ENCODE data around the gene LIPF. TPM values are rescaled to one million over a fixed set of nuclear protein-coding genes. Genes with fewer than 3 reads are reported as not detected.
"Not testable (repeated sequence)": the region's sequence is repeated elsewhere in the genome, so short reads cannot be mapped to it uniquely, and the experiment has no call there.

The LIPF gene
- polyA plus RNA-seq, 1 donor from 2014 or later = not detected

GRCh38 chr10:88702848-88703597, 38.8 kb downstream of the LIPF start:
- no peaks in the 10 kb centered on the region for H3K9me3 Mint-ChIP-seq
- H3K4me3 Mint-ChIP-seq = no peak overlapping the region
- no peak overlapping the region for H3K27ac Mint-ChIP-seq
- no peaks in the 10 kb centered on the region for H3K4me1 Mint-ChIP-seq
- H3K27me3 Mint-ChIP-seq = no peaks in the 10 kb centered on the region
- no peaks in the 10 kb centered on the region for H3K36me3 Mint-ChIP-seq

DNA sequence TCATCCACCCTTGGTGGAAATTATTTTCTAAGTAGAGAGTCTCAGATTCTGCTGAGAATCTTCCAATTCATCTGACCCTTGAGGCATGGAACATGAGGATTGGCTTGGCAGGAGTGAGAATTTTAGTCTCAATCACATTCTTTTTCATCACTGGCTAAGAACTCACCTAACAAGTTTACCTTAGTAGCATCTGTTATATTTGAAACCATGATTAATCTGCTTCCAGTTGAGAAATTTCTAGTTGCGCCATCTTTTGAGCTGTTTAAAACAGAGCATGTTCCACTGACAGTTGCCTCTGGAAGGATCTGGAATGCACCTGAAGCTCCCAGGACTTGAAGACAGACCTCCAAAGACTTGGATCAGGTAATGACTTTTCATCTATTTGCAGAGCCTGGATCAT, 41.7 kb downstream of the LIPF start, which contains the start of gene LIPK:
LIPK (plus strand) TSS at position 292 of the 400 bp plus-strand sequence. CDS start 18,295 bp downstream, outside the sequence.
- Mint-ChIP-seq H3K27me3 (no peaks in the 10 kb centered on the region), H3K9me3 (no peaks in the 10 kb centered on the region), H3K36me3 (no peaks in the 10 kb centered on the region), H3K4me3 (no peak within 1 kb of the TSS), H3K27ac (no peak within 1 kb of the TSS), H3K4me1 (no peaks in the 10 kb centered on the region)

DNA sequence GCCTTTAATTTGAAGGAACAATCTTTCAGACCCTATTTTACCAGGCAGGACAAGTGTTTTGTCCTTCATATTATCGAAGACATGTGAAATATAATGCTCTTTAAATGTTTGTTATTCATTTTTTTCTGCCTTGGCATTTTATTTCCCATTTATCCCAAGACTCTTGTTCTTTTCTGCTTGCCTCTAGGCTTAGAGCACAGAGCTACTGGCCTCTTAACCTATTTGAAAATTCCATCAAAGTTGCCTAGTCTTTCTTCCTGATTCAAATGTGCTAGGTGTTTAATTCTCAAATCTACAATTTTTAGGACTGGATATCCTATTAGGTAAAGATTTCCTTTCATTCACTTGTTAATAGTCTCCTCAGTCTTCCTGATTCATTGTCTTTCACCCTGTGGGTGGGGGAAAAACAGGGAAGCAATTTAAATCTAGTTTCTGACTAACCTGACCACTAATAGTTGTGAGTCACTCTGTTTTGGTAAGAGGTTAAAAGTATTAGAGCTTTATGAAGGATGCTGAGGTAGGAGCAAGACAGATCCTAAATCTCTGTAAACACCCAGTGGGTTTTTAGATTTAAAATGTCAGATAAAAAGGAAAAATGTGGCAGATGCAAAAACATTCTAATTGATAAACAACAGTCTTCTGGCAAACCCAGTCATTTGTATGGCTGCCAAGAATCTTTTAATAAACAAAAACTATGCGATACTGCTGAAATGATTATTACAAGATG, 43.4 kb downstream of the LIPF start:
- H3K9me3 Mint-ChIP-seq = no peaks in the 10 kb centered on the region
- no peak overlapping the region for H3K4me3 Mint-ChIP-seq
- no peaks in the 10 kb centered on the region for H3K27me3 Mint-ChIP-seq
- H3K36me3 Mint-ChIP-seq = no peaks in the 10 kb centered on the region
- H3K4me1 Mint-ChIP-seq = no peaks in the 10 kb centered on the region
- no peak overlapping the region for H3K27ac Mint-ChIP-seq

DNA sequence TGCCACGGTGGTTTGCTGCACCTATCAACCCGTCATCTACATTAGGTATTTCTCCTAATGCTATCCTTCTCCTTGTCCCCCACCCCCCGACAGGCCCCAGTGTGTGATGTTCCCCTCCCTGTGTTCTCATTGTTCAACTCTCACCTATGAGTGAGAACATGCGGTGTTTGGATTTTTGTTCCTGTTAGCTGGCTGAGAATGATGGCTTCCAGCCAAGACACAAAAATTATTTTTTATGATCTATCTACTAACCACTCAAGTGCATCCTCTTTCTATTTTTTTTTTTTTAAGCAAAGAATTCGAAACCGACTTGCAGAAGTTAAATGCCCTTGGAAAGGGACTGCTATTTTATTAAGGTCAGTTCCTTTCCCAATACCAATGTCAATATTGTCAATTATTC, 45.1 kb downstream of the LIPF start:
- H3K4me3 Mint-ChIP-seq, H3K9me3 Mint-ChIP-seq, H3K4me1 Mint-ChIP-seq, H3K27me3 Mint-ChIP-seq, H3K27ac Mint-ChIP-seq, H3K36me3 Mint-ChIP-seq: not testable (repeated sequence)

- no peaks in the 10 kb centered on the region for H3K9me3 Mint-ChIP-seq
- H3K4me1 Mint-ChIP-seq = no peaks in the 10 kb centered on the region
- H3K27me3 Mint-ChIP-seq = peaks cover 3% of the 10 kb centered on the region
- no peak overlapping the region for H3K4me3 Mint-ChIP-seq
- no peak overlapping the region for H3K27ac Mint-ChIP-seq
- no peaks in the 10 kb centered on the region for H3K36me3 Mint-ChIP-seq
Measured at GRCh38 chr10:88715517-88715916, 51.3 kb downstream of the LIPF start.

- Mint-ChIP-seq H3K27me3 (peaks cover 7% of the 10 kb centered on the region), H3K27ac (no peak overlapping the region), H3K9me3 (no peaks in the 10 kb centered on the region), H3K36me3 (peaks cover 1% of the 10 kb centered on the region), H3K4me3 (no peak overlapping the region), H3K4me1 (peaks cover 0 to 6% (median 6%) of the 10 kb centered on the region in 3 donors)
Measured at GRCh38 chr10:88721392-88721791, 57.1 kb downstream of the LIPF start.

DNA sequence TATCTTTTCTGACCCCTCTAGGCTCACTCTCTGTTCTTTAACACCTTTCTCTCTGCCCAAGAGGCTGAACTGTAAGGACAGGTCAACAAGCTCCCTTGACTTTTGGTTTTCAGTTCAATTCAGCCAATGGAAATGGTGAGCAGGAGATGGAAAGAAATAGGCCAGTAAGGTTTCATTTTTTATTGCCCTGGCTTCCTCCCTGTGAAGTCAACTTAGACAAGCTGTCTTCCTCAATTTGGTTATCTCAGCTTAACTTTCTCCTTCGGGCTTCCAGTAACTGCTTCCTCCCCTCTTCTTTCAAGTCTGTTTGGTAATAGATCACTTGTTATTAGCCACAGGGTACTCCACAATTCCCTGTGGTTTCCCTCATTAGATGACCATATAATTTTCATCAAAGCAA, 61.6 kb downstream of the LIPF start:
- Mint-ChIP-seq H3K27ac (no peak overlapping the region), H3K4me1 (peaks cover 0 to 6% (median 6%) of the 10 kb centered on the region in 3 donors), H3K9me3 (no peaks in the 10 kb centered on the region), H3K4me3 (no peak overlapping the region), H3K36me3 (peaks cover 1% of the 10 kb centered on the region), H3K27me3 (peaks cover 4% of the 10 kb centered on the region)

GRCh38 chr10:88728107-88728763, 64.0 kb downstream of the LIPF start:
- Mint-ChIP-seq H3K4me3 (no peak overlapping the region), H3K9me3 (no peaks in the 10 kb centered on the region), H3K27ac (peak overlapping the region in 1 of 3 donors; percentile 45), H3K36me3 (peaks cover 1% of the 10 kb centered on the region), H3K27me3 (peaks cover 4% of the 10 kb centered on the region), H3K4me1 (peaks cover 2 to 9% (median 9%) of the 10 kb centered on the region in 3 donors)

Other genes starting within 250 kb of the LIPF start
- gene RNLS, start 81.1 kb upstream of the LIPF start, polyA plus RNA-seq = 6.8 TPM
- gene LIPJ, start 77.7 kb upstream of the LIPF start, polyA plus RNA-seq = not detected
- gene LIPK, start 41.8 kb downstream of the LIPF start, polyA plus RNA-seq = not detected
- gene LIPN, start 95.6 kb downstream of the LIPF start, polyA plus RNA-seq = 0.31 TPM
- gene LIPM, start 138.3 kb downstream of the LIPF start, polyA plus RNA-seq = not detected
- not detected for gene ANKRD22, start 187.4 kb downstream of the LIPF start, polyA plus RNA-seq
- 19.0 TPM for gene STAMBPL1, start 215.8 kb downstream of the LIPF start, polyA plus RNA-seq